A673 (cell line): Measurements from ENCODE around the gene PRKCSH.

Experiments used
- EZH2 ChIP-seq: fragments of 200-600 bp; sonication (generic); IDR thresholded peaks from 2 replicates; pipeline ENCODE4 v1.6.1; 2017; ENCODE audit warnings: borderline replicate concordance, low read depth, mild to moderate bottlenecking, mixed read lengths, antibody characterized with exemption, low read length; ENCODE audit not compliant: poor library complexity, severe bottlenecking
- TF ChIP-seq, protein P1 (sequence below): fragments of 300-800, 200-600 bp; sonication (generic); conservative IDR thresholded peaks from 2 replicates; pipeline ENCODE4 v1.5.1; 2017; ENCODE audit warnings: low read depth, mild to moderate bottlenecking, antibody characterized with exemption, low read length, moderate library complexity, mixed read lengths

DNA sequence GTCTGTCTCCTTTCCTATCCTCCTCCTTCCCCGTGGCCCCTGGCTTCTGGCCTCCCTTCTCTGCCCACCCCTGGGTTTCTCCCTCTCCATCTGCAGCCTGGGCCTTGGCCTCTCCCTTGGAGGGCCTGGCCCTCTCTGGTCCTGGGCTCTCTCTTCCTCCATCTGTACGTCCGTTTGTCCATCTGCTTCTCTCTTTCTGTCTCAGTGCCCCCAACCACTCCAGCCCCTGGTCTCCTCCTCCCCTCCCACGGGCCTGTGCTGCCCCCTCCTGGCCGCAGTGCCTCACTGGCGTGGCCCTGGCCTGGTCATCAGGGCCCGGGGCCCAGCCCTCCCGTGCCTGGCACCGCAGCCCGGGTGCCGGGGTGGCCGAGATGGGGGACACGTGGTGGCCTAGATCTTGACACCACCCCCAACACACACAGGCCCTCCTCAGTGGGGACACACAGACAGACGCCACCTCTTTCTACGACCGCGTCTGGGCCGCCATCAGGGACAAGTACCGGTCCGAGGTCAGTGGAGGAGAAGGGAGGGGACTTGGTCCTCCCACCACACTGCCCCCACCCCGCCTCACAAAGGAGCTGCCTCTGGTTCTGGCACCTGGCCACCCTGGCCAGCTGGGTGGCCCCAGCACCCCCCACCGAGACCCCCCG lies 11.3 kb downstream of the PRKCSH start:
- TF ChIP-seq, protein P1, sequence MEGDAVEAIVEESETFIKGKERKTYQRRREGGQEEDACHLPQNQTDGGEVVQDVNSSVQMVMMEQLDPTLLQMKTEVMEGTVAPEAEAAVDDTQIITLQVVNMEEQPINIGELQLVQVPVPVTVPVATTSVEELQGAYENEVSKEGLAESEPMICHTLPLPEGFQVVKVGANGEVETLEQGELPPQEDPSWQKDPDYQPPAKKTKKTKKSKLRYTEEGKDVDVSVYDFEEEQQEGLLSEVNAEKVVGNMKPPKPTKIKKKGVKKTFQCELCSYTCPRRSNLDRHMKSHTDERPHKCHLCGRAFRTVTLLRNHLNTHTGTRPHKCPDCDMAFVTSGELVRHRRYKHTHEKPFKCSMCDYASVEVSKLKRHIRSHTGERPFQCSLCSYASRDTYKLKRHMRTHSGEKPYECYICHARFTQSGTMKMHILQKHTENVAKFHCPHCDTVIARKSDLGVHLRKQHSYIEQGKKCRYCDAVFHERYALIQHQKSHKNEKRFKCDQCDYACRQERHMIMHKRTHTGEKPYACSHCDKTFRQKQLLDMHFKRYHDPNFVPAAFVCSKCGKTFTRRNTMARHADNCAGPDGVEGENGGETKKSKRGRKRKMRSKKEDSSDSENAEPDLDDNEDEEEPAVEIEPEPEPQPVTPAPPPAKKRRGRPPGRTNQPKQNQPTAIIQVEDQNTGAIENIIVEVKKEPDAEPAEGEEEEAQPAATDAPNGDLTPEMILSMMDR: peak; percentile 81
- no peak for TF ChIP-seq EZH2
